ENCODE data around the gene TYW1.
"Not testable (repeated sequence)": the region's sequence is repeated elsewhere in the genome, so short reads cannot be mapped to it uniquely, and the experiment has no call there.

Gene TYW1

GRCh38 chr7:67056683-67057082, 60.0 kb downstream of the TYW1 start:
- no peak overlapping the region for H3K9ac ChIP-seq (ENCODE audit: low read depth, low read length)
- H3K36me3 ChIP-seq (ENCODE audit: insufficient read depth, low read length) = peaks cover under 1% of the 10 kb centered on the region; the same call in 1 of the 2 replicates
- H3K4me1 ChIP-seq (ENCODE audit: insufficient read depth, low read length) = no peaks in the 10 kb centered on the region
- H3K4me3 ChIP-seq (ENCODE audit: low read length) = no peak overlapping the region
- WGBS = 100% methylated on average over 2 of the region's 2 CpGs
- no peak overlapping the region for H3K27ac ChIP-seq (ENCODE audit: low read depth, low read length)
- no peaks in the 10 kb centered on the region for H3K9me3 ChIP-seq (ENCODE audit: insufficient read depth, low read depth, low read length)
- no peaks in the 10 kb centered on the region for H3K27me3 ChIP-seq (ENCODE audit: insufficient read depth, low read length)

DNA sequence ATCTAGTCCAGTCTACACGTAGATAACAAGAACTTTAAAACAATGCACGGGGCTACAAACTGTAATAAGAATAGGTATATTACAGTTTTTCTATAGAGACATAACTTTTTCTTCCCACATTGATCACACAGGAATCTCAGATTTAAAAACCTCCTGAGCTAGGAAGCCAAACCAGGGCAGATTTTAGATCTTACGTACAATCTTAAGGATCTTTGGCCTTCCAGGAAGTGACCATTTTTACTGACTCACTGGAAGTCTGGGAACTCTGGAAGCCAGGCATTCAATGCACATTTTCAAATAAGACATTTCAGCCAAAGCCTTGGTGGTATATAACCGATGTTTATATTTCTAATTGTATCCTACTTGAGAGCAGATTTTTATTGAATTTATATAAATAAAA, 64.7 kb downstream of the TYW1 start:
- H3K9ac ChIP-seq (ENCODE audit: low read depth, low read length); H3K9me3 ChIP-seq (ENCODE audit: insufficient read depth, low read depth, low read length); H3K4me1 ChIP-seq (ENCODE audit: insufficient read depth, low read length); H3K27ac ChIP-seq (ENCODE audit: low read depth, low read length); H3K4me3 ChIP-seq (ENCODE audit: low read length); H3K27me3 ChIP-seq (ENCODE audit: insufficient read depth, low read length); H3K36me3 ChIP-seq (ENCODE audit: insufficient read depth, low read length): not testable (repeated sequence)
- 97% methylated on average over 1 of the region's 4 CpGs for WGBS

GRCh38 chr7:67062802-67063201, 66.2 kb downstream of the TYW1 start:
- not testable (repeated sequence) for H3K9ac ChIP-seq (ENCODE audit: low read depth, low read length); H3K4me3 ChIP-seq (ENCODE audit: low read length); H3K9me3 ChIP-seq (ENCODE audit: insufficient read depth, low read depth, low read length); H3K27me3 ChIP-seq (ENCODE audit: insufficient read depth, low read length); H3K27ac ChIP-seq (ENCODE audit: low read depth, low read length); H3K36me3 ChIP-seq (ENCODE audit: insufficient read depth, low read length); H3K4me1 ChIP-seq (ENCODE audit: insufficient read depth, low read length)
- WGBS = 100% methylated on average over 1 of the region's 1 CpG

DNA sequence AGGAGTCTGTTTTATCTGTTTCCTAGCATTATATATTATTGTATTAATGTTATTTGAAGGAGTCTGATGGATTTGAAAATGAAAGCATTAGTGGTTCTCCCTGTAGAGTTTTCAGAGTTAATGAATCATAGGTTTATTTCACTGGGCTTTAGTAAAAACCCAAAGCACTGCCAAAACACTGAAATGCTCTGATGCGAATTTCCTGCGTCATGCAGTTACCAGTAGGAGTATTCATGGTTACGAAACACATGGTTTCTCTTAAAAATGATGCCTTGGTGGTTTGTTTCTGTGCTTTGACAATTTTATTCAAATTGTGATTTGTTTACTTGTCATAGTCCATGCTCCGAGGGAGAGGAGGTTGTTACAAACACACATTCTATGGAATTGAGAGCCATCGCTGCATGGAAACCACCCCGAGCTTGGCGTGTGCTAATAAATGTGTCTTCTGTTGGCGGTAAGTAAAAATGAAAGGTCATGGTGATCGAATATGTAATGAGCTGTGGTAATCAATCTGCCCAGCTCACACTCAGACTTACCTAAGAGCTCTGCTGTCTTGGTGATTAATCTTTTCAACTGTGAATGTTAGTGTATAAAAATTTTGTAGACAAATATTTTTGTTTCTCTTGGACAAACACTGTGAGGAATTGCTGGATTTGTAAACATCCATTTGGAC, 70.5 kb downstream of the TYW1 start:
- 93% methylated on average over 7 of the region's 9 CpGs for WGBS
- not testable (repeated sequence) for H3K27ac ChIP-seq (ENCODE audit: low read depth, low read length); H3K4me1 ChIP-seq (ENCODE audit: insufficient read depth, low read length); H3K4me3 ChIP-seq (ENCODE audit: low read length); H3K27me3 ChIP-seq (ENCODE audit: insufficient read depth, low read length); H3K9ac ChIP-seq (ENCODE audit: low read depth, low read length); H3K9me3 ChIP-seq (ENCODE audit: insufficient read depth, low read depth, low read length)
- H3K36me3 ChIP-seq (ENCODE audit: insufficient read depth, low read length) = peaks cover 24% of the 10 kb centered on the region

DNA sequence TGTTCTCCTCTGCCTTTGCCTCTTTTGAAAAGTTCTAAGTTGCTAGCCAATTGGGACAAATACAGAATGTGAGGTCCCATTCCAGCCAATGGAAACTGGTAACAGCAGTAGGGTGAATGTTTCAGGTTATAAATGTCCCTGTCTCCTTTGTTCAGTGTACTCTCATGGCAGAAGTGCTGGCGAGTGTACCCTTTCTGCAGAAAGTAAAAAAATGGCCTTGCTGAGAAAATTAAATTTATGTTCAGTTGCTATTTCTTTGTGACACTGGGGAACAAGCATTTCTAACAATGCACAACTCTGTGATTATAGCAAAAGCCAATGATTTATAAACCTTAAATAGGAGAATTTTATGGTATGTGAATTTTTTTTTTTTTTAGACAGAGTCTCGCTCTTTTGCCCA, 79.5 kb downstream of the TYW1 start:
- WGBS = 96% methylated on average over 2 of the region's 2 CpGs
- not testable (repeated sequence) for H3K27ac ChIP-seq (ENCODE audit: low read depth, low read length); H3K4me1 ChIP-seq (ENCODE audit: insufficient read depth, low read length); H3K27me3 ChIP-seq (ENCODE audit: insufficient read depth, low read length); H3K9ac ChIP-seq (ENCODE audit: low read depth, low read length); H3K4me3 ChIP-seq (ENCODE audit: low read length)
- H3K36me3 ChIP-seq (ENCODE audit: insufficient read depth, low read length) = peaks cover 15% of the 10 kb centered on the region
- H3K9me3 ChIP-seq (ENCODE audit: insufficient read depth, low read depth, low read length) = peaks cover 20% of the 10 kb centered on the region

DNA sequence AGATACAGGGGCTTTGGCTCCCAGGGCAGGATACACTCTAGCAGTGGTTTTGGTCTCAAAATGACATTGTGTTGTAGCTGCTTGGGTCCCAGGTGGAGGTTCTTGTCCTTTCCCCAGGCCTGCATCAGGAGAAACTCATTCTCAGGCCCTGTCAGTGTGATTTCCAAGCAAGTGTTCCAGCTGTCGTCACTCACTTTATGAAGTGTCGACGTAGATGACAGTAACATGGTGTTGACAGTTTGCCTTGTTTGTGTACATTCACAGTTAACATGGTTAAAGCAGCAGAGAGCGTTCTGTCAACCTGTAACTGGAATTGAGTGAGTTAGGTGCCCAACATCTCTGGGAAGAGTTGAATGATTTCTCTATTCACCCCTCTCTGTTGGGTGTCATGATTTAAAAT, 86.2 kb downstream of the TYW1 start:
- not testable (repeated sequence) for H3K9ac ChIP-seq (ENCODE audit: low read depth, low read length); H3K36me3 ChIP-seq (ENCODE audit: insufficient read depth, low read length); H3K27me3 ChIP-seq (ENCODE audit: insufficient read depth, low read length); H3K4me1 ChIP-seq (ENCODE audit: insufficient read depth, low read length); H3K27ac ChIP-seq (ENCODE audit: low read depth, low read length); H3K9me3 ChIP-seq (ENCODE audit: insufficient read depth, low read depth, low read length); H3K4me3 ChIP-seq (ENCODE audit: low read length)
- 92% methylated on average over 4 of the region's 4 CpGs for WGBS

DNA sequence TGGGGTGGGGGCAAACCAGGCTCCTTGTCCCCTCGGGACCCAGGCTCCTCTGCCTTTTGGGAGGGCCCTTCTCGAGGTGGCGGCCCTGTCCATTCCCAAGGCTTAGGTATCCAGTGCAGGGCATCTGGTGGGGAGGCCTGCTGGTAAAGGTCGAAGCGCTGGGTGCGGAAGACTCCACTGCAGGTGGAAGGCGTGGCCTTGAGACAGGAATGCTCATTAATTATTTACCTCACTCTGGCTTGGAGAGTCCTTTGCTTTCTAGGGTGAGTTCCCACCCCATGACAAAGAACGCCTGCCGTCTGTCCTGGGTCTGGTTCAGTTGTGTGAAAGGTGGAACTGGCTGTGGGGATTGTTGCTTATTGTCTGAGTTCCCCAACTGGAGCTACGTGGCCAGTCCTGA, 92.6 kb downstream of the TYW1 start:
- H3K27me3 ChIP-seq (ENCODE audit: insufficient read depth, low read length); H3K9me3 ChIP-seq (ENCODE audit: insufficient read depth, low read depth, low read length); H3K4me3 ChIP-seq (ENCODE audit: low read length); H3K9ac ChIP-seq (ENCODE audit: low read depth, low read length); H3K27ac ChIP-seq (ENCODE audit: low read depth, low read length); H3K36me3 ChIP-seq (ENCODE audit: insufficient read depth, low read length); H3K4me1 ChIP-seq (ENCODE audit: insufficient read depth, low read length): not testable (repeated sequence)
- WGBS = 90% methylated on average over 10 of the region's 10 CpGs

- not testable (repeated sequence) for H3K4me1 ChIP-seq (ENCODE audit: insufficient read depth, low read length); H3K9me3 ChIP-seq (ENCODE audit: insufficient read depth, low read depth, low read length); H3K36me3 ChIP-seq (ENCODE audit: insufficient read depth, low read length); H3K27ac ChIP-seq (ENCODE audit: low read depth, low read length); H3K9ac ChIP-seq (ENCODE audit: low read depth, low read length); H3K4me3 ChIP-seq (ENCODE audit: low read length); H3K27me3 ChIP-seq (ENCODE audit: insufficient read depth, low read length)
- WGBS = no CpG with 5 or more reads among the region's 2 CpGs
These were observed 94.4 kb downstream of the TYW1 start for GRCh38 chr7:67091053-67091452.

DNA sequence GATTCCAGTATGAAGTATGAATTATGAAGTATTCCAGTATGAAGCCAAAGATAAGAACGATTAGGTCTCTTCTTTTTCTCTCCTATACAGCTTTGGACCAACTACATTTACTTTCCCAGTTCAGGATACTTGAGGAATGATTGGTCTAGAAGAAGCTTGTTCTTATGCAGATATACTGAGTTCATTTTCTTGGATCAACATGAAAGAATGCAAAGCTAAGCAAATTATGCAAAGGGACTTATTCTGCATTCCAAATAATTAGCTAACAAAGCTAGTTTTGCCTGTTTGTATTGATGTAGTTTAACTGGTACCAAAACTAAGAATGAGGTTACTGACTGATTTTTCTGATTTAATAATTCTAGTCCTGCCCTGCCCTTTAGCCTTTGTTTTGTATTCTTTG, 101.4 kb downstream of the TYW1 start:
- WGBS = no CpG with 5 or more reads among the region's 1 CpG
- not testable (repeated sequence) for H3K4me3 ChIP-seq (ENCODE audit: low read length); H3K27me3 ChIP-seq (ENCODE audit: insufficient read depth, low read length); H3K36me3 ChIP-seq (ENCODE audit: insufficient read depth, low read length); H3K4me1 ChIP-seq (ENCODE audit: insufficient read depth, low read length); H3K27ac ChIP-seq (ENCODE audit: low read depth, low read length); H3K9me3 ChIP-seq (ENCODE audit: insufficient read depth, low read depth, low read length); H3K9ac ChIP-seq (ENCODE audit: low read depth, low read length)

DNA sequence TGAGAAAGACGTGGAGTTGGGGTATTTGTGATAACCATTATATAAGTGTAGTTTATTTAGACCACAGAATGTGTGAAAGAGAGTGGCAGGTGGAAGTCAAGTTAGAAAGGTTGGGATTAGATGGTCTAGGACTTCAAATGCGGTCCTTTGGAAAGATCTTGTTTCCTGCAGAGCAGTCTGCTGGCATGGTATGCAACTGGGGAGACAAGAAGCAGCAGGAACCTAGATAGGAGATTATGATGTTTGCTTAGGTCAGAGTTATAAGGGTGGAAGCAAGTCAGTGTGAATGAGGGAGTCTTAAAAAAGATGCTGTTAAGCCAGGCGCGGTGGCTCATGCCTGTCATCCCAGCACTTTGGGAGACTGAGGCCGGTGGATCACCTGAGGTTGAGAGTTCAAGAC, 102.8 kb downstream of the TYW1 start:
- 90% methylated on average over 5 of the region's 5 CpGs for WGBS
- H3K4me3 ChIP-seq (ENCODE audit: low read length) = not testable (repeated sequence)

DNA sequence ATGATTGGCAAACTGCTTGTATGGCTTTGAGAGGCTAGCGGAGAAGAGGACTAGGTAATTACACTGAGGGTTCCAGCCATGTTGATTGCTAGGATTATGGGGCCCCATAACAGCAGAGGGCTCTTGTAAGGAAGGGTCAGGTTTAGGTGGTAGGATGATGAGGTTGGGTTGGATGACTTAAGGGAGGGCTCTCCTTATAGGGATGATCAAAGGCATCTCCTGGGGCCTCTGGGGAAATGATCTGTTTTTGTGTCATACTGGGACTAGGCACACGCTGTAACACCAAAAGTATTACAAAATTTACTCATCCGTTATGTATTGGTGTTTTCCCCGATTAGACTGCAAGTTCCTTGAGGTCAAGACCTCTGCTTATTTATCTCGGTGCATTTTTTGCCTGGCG, 103.4 kb downstream of the TYW1 start:
- not testable (repeated sequence) for H3K4me1 ChIP-seq (ENCODE audit: insufficient read depth, low read length); H3K27ac ChIP-seq (ENCODE audit: low read depth, low read length); H3K36me3 ChIP-seq (ENCODE audit: insufficient read depth, low read length); H3K9me3 ChIP-seq (ENCODE audit: insufficient read depth, low read depth, low read length); H3K9ac ChIP-seq (ENCODE audit: low read depth, low read length); H3K4me3 ChIP-seq (ENCODE audit: low read length); H3K27me3 ChIP-seq (ENCODE audit: insufficient read depth, low read length)
- 95% methylated on average over 5 of the region's 6 CpGs for WGBS

More for the DNA sequence above, 102.8 kb downstream of the TYW1 start:
- H3K27me3 ChIP-seq (ENCODE audit: insufficient read depth, low read length); H3K27ac ChIP-seq (ENCODE audit: low read depth, low read length); H3K9ac ChIP-seq (ENCODE audit: low read depth, low read length); H3K36me3 ChIP-seq (ENCODE audit: insufficient read depth, low read length); H3K9me3 ChIP-seq (ENCODE audit: insufficient read depth, low read depth, low read length); H3K4me1 ChIP-seq (ENCODE audit: insufficient read depth, low read length): not testable (repeated sequence)

- no peak overlapping the region for H3K27ac ChIP-seq (ENCODE audit: low read depth, low read length)
- H3K9ac ChIP-seq (ENCODE audit: low read depth, low read length) = no peak overlapping the region
- H3K36me3 ChIP-seq (ENCODE audit: insufficient read depth, low read length) = peaks cover 8% of the 10 kb centered on the region; the same call in 1 of the 2 replicates
- H3K4me1 ChIP-seq (ENCODE audit: insufficient read depth, low read length) = no peaks in the 10 kb centered on the region
- no peaks in the 10 kb centered on the region for H3K9me3 ChIP-seq (ENCODE audit: insufficient read depth, low read depth, low read length)
- H3K27me3 ChIP-seq (ENCODE audit: insufficient read depth, low read length) = no peaks in the 10 kb centered on the region
- 68% methylated on average over 4 of the region's 4 CpGs for WGBS
- H3K4me3 ChIP-seq (ENCODE audit: low read length) = no peak overlapping the region
These were observed 104.3 kb downstream of the TYW1 start for GRCh38 chr7:67100956-67101361.
